SU-DHL-6 (cell line): ENCODE measurements around the gene MTF2.
"Not testable (repeated sequence)": the region's sequence is repeated elsewhere in the genome, so short reads cannot be mapped to it uniquely, and the experiment has no call there.

Source experiments
- CTCF ChIP-seq: fragments of 200-600 bp; sonication (generic); IDR thresholded peaks from one replicate; pipeline ENCODE4 v1.5.1; 2017; ENCODE audit warnings: antibody characterized with exemption, mild to moderate bottlenecking, low read length, moderate library complexity; ENCODE audit not compliant: insufficient read depth, poor library complexity, severe bottlenecking
- EZH2phosphoT487 ChIP-seq: fragments of 200-600 bp; sonication (generic), shearing (Covaris generic); conservative IDR thresholded peaks from 2 replicates; pipeline ENCODE4 v1.6.1; 2018; ENCODE audit warnings: mild to moderate bottlenecking, antibody characterized with exemption, low read length, moderate library complexity, mixed read lengths

GRCh38 chr1:93163314-93163713 lies 84.2 kb downstream of the MTF2 start:
- TF ChIP-seq CTCF, EZH2phosphoT487: not testable (repeated sequence)
